Keratinocyte (primary cell): ENCODE results near the gene S100A2.

Experiments
- EZH2 ChIP-seq: IDR thresholded peaks from one replicate; pipeline ENCODE4 v1.6.1; 2012; ENCODE audit warnings: inconsistent platforms, mild to moderate bottlenecking, low read length, moderate library complexity
- TF ChIP-seq, protein P1 (sequence below), 3 experiments: IDR thresholded peaks in 1 of 3; conservative IDR thresholded peaks in 1 of 3; optimal IDR thresholded peaks in 1 of 3; 2 replicates in 2 of 3; 3 replicates in 1 of 3; pipeline versions ENCODE3 to v1.5.1; 2011; ENCODE audit warnings: low read length in 3 of 3, mild to moderate bottlenecking in 3 of 3, moderate library complexity in 2 of 3, control low read depth in 1 of 3, inconsistent platforms in 1 of 3; ENCODE audit not compliant: insufficient read depth in 2 of 3; ENCODE audit errors: extremely low read depth in 1 of 3

DNA sequence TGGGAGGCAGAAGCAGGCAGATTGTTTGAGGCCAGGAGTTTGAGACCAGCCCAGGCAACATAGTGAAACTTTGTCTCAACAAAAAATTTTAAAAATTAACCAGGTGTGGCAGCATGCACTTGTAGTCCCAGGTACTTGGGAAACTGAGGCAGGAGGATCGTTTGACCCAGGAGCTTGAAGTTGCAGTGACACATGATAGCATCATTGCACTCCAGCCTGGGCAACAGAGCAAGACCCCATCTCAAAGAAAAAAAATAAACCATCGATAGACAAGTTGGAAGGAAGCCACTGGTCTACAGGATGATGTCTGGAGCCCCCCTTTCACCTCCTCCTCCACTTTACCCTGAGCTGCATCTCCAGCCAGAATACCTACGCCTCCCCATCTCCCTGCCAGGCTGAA lies 46.4 kb downstream of the S100A2 start:
- TF ChIP-seq, protein P1, sequence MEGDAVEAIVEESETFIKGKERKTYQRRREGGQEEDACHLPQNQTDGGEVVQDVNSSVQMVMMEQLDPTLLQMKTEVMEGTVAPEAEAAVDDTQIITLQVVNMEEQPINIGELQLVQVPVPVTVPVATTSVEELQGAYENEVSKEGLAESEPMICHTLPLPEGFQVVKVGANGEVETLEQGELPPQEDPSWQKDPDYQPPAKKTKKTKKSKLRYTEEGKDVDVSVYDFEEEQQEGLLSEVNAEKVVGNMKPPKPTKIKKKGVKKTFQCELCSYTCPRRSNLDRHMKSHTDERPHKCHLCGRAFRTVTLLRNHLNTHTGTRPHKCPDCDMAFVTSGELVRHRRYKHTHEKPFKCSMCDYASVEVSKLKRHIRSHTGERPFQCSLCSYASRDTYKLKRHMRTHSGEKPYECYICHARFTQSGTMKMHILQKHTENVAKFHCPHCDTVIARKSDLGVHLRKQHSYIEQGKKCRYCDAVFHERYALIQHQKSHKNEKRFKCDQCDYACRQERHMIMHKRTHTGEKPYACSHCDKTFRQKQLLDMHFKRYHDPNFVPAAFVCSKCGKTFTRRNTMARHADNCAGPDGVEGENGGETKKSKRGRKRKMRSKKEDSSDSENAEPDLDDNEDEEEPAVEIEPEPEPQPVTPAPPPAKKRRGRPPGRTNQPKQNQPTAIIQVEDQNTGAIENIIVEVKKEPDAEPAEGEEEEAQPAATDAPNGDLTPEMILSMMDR (optimal IDR thresholded peaks at IDR 0.05 in 1 of 3, IDR thresholded peaks at IDR 0.05 in 1 of 3, conservative IDR thresholded peaks at IDR 0.05 in 1 of 3; ENCODE audit: extremely low read depth in 1 of 3, insufficient read depth in 2 of 3, low read length in 3 of 3): no peak
- no peak for TF ChIP-seq EZH2
